ENCODE results near the gene EEPD1.

- TF ChIP-seq POLR2A (IDR thresholded peaks at IDR 0.05) = no peak
- no peak for TF ChIP-seq CTCF (IDR thresholded peaks at IDR 0.05)
Observed at GRCh38 chr7:36119005-36119706, 33.9 kb upstream of the EEPD1 start.

All from thyroid gland (tissue), 4 donors.